OCI-LY1 (cell line): ENCODE results near the gene PLCB4.

Experiments
- H2AFZ ChIP-seq: fragments of 200-600 bp; sonication (generic), shearing (Covaris generic); 2 replicates; pipeline ENCODE4 v1.6.0; 2014; ENCODE audit warnings: antibody characterized with exemption, mild to moderate bottlenecking, low read length
- H3F3A ChIP-seq: fragments of 200-600 bp; sonication (generic), shearing (Covaris generic); 2 replicates; pipeline ENCODE4 v1.6.0; 2014; ENCODE audit warnings: mild to moderate bottlenecking, antibody characterized with exemption, low read length, moderate library complexity; ENCODE audit not compliant: insufficient read depth
- H3K27ac ChIP-seq: fragments of 200-600 bp; sonication (generic); 2 replicates; pipeline ENCODE4 v1.5.1; 2014; ENCODE audit warnings: low read length, mixed run types, mild to moderate bottlenecking, low read depth; ENCODE audit not compliant: poor library complexity, severe bottlenecking
- H3K27me3 ChIP-seq: fragments of 200-600 bp; sonication (generic); 2 replicates; pipeline ENCODE4 v1.6.0; 2014; ENCODE audit warnings: antibody characterized with exemption, mild to moderate bottlenecking, low read length, moderate library complexity; ENCODE audit not compliant: insufficient read depth
- H3K36me3 ChIP-seq: fragments of 200-600 bp; sonication (generic); 2 replicates; pipeline ENCODE4 v1.6.1; 2014; ENCODE audit warnings: mild to moderate bottlenecking, antibody characterized with exemption, low read length, moderate library complexity, mixed read lengths; ENCODE audit not compliant: insufficient read depth
- H3K4me1 ChIP-seq: fragments of 200-600 bp; sonication (generic); 2 replicates; pipeline ENCODE4 v1.5.1; 2014; ENCODE audit warnings: mild to moderate bottlenecking, low read length, moderate library complexity; ENCODE audit not compliant: insufficient read depth, severe bottlenecking
- H3K4me2 ChIP-seq: fragments of 200-600 bp; sonication (generic), shearing (Covaris generic); 2 replicates; pipeline ENCODE4 v1.6.1; 2014; ENCODE audit warnings: low read length
- H3K4me3 ChIP-seq: fragments of 200-600 bp; sonication (generic); 2 replicates; pipeline ENCODE4 v1.5.1; 2014; ENCODE audit warnings: low read length, low read depth, mild to moderate bottlenecking, mixed read lengths; ENCODE audit not compliant: poor library complexity, severe bottlenecking
- H3K79me2 ChIP-seq: fragments of 200-600 bp; shearing (Covaris generic); 2 replicates; pipeline ENCODE4 v1.6.1; 2016; ENCODE audit warnings: mixed run types, low read length, mixed read lengths; ENCODE audit not compliant: insufficient read depth
- H3K9ac ChIP-seq: fragments of 200-600 bp; sonication (generic), shearing (Covaris generic); 2 replicates; pipeline ENCODE4 v1.6.1; 2014; ENCODE audit warnings: mild to moderate bottlenecking, low read length, mixed read lengths
- H3K9me2 ChIP-seq: fragments of 200-600 bp; sonication (generic), shearing (Covaris generic); 2 replicates; pipeline ENCODE4 v1.6.1; 2014; ENCODE audit warnings: low read depth, mild to moderate bottlenecking, low read length, mixed read lengths
- H3K9me3 ChIP-seq: fragments of 200-600 bp; shearing (Covaris generic); 2 replicates; pipeline ENCODE4 v1.6.1; 2014; ENCODE audit warnings: low read length, mixed read lengths
- H4K20me1 ChIP-seq: fragments of 200-600 bp; sonication (generic), shearing (Covaris generic); 2 replicates; pipeline ENCODE4 v1.6.0; 2016; ENCODE audit warnings: mild to moderate bottlenecking, low read length; ENCODE audit not compliant: insufficient read depth
- CTCF ChIP-seq: fragments of 200-600 bp; sonication (generic), shearing (Covaris generic); IDR thresholded peaks from 2 replicates; pipeline ENCODE4 v1.5.1; 2017; ENCODE audit warnings: mild to moderate bottlenecking, antibody characterized with exemption, low read length, moderate library complexity, mixed read lengths
- EZH2 ChIP-seq: fragments of 200-600 bp; sonication (generic), shearing (Covaris generic); IDR thresholded peaks from 2 replicates; pipeline ENCODE4 v1.8.0; 2017; ENCODE audit warnings: borderline replicate concordance, mixed run types, mild to moderate bottlenecking, antibody characterized with exemption, low read length, moderate library complexity, mixed read lengths

The PLCB4 gene

GRCh38 chr20:9131841-9132240 is 63.0 kb downstream of the PLCB4 start:
- no peak for TF ChIP-seq EZH2
- no peak for TF ChIP-seq CTCF
- no peak overlapping the region for H3K27ac ChIP-seq
- no peak overlapping the region for H2AFZ ChIP-seq
- no peaks in the 10 kb centered on the region for H3F3A ChIP-seq
- H3K4me1 ChIP-seq = no peaks in the 10 kb centered on the region
- H3K79me2 ChIP-seq = no peaks in the 10 kb centered on the region
- no peaks in the 10 kb centered on the region for H3K9me3 ChIP-seq
- no peak overlapping the region for H3K9ac ChIP-seq
- H3K9me2 ChIP-seq = no peaks in the 10 kb centered on the region
- no peaks in the 10 kb centered on the region for H3K36me3 ChIP-seq
- H3K4me3 ChIP-seq = no peak overlapping the region
- H4K20me1 ChIP-seq = no peaks in the 10 kb centered on the region
- H3K27me3 ChIP-seq = no peaks in the 10 kb centered on the region
- H3K4me2 ChIP-seq = no peak overlapping the region

GRCh38 chr20:9134346-9134745 is 65.5 kb downstream of the PLCB4 start:
- TF ChIP-seq EZH2 (no peak), CTCF (no peak)

GRCh38 chr20:9136114-9136513 is 67.2 kb downstream of the PLCB4 start:
- TF ChIP-seq CTCF (no peak), EZH2 (no peak)
- H2AFZ ChIP-seq = no peak overlapping the region
- H3K9me3 ChIP-seq = no peaks in the 10 kb centered on the region
- no peaks in the 10 kb centered on the region for H3K79me2 ChIP-seq
- H3K9me2 ChIP-seq = no peaks in the 10 kb centered on the region
- H3K4me3 ChIP-seq = no peak overlapping the region
- no peak overlapping the region for H3K27ac ChIP-seq
- H3K4me2 ChIP-seq = no peak overlapping the region
- no peaks in the 10 kb centered on the region for H3K36me3 ChIP-seq
- no peak overlapping the region for H3K9ac ChIP-seq
- no peaks in the 10 kb centered on the region for H3F3A ChIP-seq
- H4K20me1 ChIP-seq = no peaks in the 10 kb centered on the region
- H3K27me3 ChIP-seq = no peaks in the 10 kb centered on the region
- H3K4me1 ChIP-seq = no peaks in the 10 kb centered on the region

More at GRCh38 chr20:9134346-9134745, 65.5 kb downstream of the PLCB4 start:
- H3K4me2 ChIP-seq = no peak overlapping the region
- H3K9me3 ChIP-seq = no peaks in the 10 kb centered on the region
- no peaks in the 10 kb centered on the region for H3K9me2 ChIP-seq
- no peak overlapping the region for H3K9ac ChIP-seq
- no peaks in the 10 kb centered on the region for H3K27me3 ChIP-seq
- H4K20me1 ChIP-seq = no peaks in the 10 kb centered on the region
- H2AFZ ChIP-seq = no peak overlapping the region
- H3K4me3 ChIP-seq = no peak overlapping the region
- no peaks in the 10 kb centered on the region for H3K79me2 ChIP-seq
- no peaks in the 10 kb centered on the region for H3K36me3 ChIP-seq
- H3F3A ChIP-seq = no peaks in the 10 kb centered on the region
- H3K4me1 ChIP-seq = no peaks in the 10 kb centered on the region
- no peak overlapping the region for H3K27ac ChIP-seq
